NCI-H526 treated with DMSO at 0.1 percent for 48 hours (cell line): ENCODE results near the gene STK11IP.

ENCODE experiments used
- DNase-seq: peaks from one replicate; lab custom pipeline; 2025; lab: John Stamatoyannopoulos, UW

STK11IP gene

GRCh38 chr2:219616550-219616949, 18.9 kb downstream of the STK11IP start:
- DNase-seq: no peak

DNA sequence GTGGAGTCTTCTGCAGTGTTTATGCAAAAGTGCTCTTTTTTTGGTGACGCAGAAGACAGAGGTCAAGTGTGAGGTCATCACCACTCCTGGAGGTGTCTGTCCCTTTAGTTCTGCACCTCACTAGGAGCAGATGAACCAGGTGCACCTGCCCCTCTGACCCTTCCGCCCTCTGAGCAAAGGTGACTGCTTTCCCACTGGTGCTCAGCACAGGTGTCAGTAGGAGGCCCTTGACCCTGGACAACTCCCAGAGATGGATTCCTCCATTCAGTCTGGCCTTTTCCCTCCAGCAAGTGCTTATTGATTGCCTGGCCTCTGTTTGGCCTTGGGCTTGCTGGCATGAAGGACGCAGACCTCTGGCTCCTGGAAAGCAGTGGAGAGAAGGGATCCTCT, 21.1 kb downstream of the STK11IP start:
- DNase-seq: no peak

DNA sequence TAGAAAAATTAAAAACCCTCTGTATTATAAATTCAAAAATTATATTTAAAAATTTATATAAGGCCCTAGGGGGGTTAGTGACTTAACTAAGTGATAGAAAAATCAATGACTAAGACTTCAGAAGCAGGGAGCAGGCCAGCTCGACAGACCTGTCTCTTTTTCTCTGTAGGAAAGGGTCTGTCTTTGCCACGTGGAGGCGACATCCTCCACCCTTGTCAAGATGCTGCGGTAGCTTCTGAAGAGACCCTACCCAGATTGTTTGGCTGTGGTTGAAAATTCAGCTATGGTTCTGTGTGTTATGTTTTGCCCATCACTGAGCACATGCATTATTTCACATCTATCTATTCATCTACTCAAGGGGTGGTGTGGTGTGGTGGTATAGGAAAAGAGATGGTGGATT, 21.6 kb downstream of the STK11IP start:
- no peak for DNase-seq

DNA sequence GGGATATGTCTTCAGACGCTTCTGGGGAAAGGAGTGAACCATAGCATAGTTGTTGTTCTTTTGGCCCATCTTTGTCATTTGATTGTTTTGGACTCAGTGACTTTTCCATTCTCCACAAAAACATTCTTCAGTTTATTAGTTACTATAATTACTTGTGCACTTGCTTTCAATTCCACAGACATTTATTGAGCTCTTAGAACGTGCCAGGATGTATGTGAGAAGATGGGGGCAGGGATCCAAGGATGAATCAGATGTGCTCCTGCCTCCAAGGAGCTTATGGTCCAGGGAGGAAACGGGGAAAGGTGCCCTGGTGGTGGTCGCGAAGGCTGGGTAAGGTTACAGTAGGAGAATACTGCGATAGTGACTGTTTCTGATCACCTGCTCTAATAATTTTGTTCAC, 22.9 kb downstream of the STK11IP start:
- no peak for DNase-seq

DNA sequence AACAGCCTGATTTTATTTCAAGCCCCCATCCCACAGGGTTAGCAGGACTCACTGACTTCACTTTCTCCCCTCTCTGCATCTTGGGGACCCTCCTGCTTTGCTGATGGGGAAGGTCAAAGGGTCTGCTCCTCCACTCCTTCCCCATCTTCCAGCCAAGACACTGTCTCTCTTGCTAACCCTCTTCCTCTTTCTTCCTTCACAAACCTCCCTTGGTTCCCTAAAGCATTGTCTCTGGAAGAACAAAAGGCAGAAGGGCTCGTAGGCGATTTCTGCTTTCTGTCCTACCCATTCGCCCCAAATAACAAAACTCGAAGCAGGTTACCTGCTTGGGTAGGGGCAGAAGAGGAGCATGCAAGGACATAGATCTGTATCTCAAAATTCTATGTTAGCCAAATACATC, 24.3 kb downstream of the STK11IP start:
- DNase-seq: no peak

DNA sequence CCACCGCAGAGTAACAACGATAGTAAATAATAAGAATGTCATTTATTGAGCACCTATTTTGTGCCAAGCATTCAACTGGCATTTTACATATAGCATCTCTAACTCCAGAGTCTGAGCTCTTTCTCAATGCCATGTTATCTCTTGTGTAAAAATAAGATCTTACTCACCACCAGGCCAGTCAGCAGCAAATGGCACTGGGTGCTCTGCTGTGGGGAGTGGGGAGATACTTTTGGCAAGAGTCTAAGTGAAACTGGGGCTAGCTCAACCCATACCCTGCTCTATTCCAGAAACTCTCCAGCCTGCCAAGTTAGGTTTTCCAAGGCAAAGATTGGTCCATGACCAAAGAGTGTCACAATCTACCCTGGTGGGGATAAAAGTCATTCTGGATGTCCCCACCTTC, 24.8 kb downstream of the STK11IP start:
- no peak for DNase-seq

GRCh38 chr2:219624565-219624964, 26.9 kb downstream of the STK11IP start:
- DNase-seq: no peak

DNA sequence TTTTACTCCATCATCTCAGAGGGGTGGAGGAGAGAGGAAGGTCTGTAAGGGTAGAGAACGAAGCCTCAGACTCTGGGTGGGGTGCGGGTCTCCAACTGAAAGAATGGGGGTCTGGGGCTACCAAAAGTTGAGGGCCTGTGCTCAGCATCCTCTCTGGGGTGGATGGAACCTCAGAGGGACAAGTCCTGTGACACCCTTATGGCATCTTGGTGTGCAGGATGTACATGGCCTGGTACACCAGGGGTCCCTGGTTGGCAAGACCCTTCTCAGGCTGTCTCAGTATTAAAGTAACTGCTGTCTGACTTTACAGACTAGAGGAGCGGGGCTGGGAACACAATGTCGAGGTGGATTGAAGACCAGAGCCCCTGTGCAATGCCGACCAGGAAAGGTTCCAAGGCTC, 27.5 kb downstream of the STK11IP start:
- no peak for DNase-seq

GRCh38 chr2:219626540-219626939, 28.9 kb downstream of the STK11IP start:
- no peak for DNase-seq

- DNase-seq: no peak
Measured at GRCh38 chr2:219627103-219628100, 29.7 kb downstream of the STK11IP start, which contains the start of gene SLC4A3. SLC4A3 (plus strand) TSS chr2:219627630; CDS start chr2:219627993, 363 bp downstream.

DNA sequence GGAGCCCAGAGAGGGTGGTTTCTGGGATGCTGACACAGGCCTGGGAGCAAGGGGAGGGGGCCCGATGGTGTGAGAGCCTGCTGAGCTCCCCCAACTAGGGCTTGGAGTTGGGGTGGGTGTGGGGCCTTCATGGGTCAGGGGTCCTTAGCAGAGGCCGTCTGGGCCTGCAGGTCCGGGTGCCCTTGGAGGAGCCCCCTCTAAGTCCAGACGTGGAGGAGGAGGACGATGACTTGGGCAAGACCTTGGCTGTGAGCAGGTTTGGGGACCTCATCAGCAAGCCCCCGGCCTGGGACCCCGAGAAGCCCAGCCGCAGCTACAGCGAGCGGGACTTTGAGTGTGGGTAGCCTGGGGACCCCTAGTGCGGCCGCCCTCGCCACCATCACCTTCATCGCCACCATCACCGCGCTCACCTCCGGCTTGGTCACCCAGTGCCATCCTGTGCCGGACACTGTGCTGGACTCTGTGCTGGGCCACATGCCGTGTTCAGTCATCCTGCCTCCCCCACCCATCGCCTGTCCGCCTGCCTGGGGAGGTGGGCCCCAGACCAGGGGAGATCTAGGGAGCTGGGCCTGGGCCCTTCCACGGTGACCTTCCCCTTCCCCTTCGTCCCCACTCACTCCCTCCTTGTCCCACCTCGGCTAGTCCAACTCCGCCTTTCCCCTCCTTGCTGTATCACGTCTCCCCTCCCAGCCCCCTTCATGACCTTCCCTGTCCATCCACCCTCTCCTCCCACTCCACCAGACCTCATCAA, 30.8 kb downstream of the STK11IP start:
- no peak for DNase-seq

- no peak for DNase-seq
Measured at GRCh38 chr2:219628986-219629901, 31.6 kb downstream of the STK11IP start.

DNA sequence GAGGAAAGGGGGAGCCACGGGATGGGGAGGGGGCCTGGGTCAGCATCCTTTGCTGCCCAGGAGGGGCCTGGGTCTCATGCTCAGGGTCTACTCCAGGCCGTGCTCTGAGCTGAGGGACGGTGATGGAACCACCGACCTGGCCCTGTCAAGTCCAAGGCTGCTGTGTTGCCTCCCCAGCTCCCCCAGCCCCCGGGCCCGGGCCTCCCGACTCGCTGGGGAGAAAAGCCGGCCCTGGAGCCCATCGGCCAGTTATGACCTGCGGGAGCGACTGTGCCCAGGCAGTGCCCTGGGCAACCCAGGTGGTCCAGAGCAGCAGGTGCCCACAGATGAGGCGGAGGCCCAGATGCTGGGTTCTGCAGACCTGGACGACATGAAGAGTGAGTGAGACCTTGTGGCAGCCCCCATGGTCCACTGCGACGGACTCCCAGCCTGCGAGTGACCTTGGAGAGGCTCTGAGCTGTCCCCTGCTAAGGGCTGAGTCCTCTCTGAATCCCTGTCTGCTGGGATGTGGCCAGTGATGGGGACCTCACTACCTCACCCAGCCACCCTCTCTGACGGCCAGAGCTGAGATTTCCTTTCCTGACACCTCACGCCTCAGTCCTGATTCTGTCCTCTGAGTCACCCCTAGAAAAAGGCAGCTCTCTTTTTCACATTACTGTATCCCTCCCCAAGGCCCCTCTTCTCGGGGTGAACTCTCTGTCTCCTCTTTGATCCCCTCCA, 32.5 kb downstream of the STK11IP start:
- DNase-seq: no peak

- no peak for DNase-seq
Measured at GRCh38 chr2:219630770-219631405, 33.2 kb downstream of the STK11IP start.

DNA sequence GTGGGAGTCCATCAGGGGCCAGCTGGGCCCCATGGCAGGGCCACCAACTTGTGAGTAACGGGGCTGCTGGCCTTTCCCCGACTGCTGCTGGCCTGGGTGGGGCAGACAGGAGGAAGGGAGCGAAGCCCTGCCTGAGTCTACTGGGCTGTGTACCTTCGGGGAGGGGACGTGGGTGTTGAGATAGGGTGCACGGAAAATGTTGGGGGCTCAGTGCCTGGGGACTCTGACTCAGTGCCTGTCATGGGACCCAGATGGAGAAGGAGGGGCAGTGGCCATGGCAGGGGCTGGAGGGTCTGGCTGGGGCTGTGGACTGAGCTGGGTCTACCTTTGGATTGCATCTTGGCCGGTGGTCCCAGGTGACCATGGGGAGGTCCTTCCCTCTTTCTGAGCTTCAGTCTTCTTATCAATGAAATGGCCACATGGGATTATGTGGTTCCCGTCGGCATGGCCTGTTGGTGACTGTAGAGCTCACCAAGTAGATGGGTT, 33.8 kb downstream of the STK11IP start:
- no peak for DNase-seq

- DNase-seq: no peak
Measured at GRCh38 chr2:219631904-219632759, 34.5 kb downstream of the STK11IP start.

- no peak for DNase-seq
Measured at GRCh38 chr2:219632760-219633105, 35.1 kb downstream of the STK11IP start.

DNA sequence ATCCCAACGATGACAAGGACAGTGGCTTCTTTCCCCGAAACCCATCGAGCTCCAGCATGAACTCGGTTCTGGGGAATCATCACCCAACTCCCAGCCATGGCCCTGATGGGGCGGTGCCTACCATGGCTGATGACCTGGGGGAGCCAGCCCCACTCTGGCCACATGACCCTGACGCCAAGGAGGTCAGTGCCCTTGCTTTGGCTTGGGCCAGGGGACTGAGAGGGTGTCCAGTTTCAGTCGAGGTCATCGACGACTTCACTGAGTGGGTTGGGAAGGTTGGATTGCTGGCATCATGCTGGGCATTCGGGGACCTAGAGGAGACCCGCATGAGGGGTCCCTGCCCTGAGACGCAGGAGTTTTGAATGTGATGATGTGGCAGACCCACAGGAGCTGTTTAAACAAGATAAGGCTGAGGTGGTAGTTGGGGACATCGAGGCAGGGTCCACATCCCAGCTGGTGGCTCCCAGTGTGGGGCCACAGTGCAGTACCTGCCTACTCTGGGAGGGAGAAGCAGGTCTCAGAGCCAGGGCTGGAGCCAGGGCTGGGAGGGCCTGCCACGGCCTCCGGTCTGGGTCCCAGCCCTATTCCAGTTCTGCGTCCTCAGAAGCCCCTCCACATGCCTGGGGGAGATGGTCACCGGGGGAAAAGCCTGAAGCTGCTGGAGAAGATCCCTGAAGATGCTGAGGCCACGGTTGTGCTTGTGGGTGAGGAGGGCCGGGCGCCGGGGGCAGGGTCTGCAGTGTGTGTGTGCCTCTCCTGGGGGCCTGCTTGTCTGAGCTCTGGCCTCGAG, 35.8 kb downstream of the STK11IP start:
- no peak for DNase-seq
